HG02610 (cell line): ENCODE results near the gene CCSER2.
A peak's percentile ranks its signal among the peaks of the same experiment; 100 is the strongest.
"Not testable (repeated sequence)": the region's sequence is repeated elsewhere in the genome, so short reads cannot be mapped to it uniquely, and the experiment has no call there.

ENCODE experiments used
- ATAC-seq: cut with Tn5 transposase; IDR thresholded peaks from one replicate; pipeline ENCODE4 v1.9.1; 2021; ENCODE audit warnings: mild to moderate bottlenecking, moderate library complexity; ENCODE audit not compliant: unreplicated experiment

CCSER2 gene

GRCh38 chr10:84391326-84391725, 62.9 kb downstream of the CCSER2 start:
- no peak for ATAC-seq

DNA sequence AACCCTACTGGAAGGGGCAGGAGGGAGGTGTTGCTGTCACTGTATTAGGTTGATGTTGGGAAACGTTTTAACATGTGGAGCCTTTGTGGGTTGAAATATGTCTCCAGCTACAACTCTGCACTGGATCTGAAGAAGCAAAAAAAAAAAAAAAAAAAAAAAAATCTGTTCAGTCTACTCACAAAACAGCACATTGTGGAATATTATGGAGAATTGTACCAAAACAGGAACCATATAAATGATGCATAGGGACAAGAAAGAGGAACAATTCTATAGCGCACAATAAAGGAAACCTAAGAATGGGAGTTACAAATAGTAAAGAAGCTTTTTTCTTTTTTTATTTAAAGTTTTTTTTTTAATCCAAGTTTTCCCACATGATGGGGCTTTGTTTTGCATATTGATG, 63.8 kb downstream of the CCSER2 start:
- no peak for ATAC-seq

- no peak for ATAC-seq
Measured at GRCh38 chr10:84395581-84395980, 67.2 kb downstream of the CCSER2 start.

- ATAC-seq: peak; percentile 79
Measured at GRCh38 chr10:84397735-84398144, 69.4 kb downstream of the CCSER2 start.

DNA sequence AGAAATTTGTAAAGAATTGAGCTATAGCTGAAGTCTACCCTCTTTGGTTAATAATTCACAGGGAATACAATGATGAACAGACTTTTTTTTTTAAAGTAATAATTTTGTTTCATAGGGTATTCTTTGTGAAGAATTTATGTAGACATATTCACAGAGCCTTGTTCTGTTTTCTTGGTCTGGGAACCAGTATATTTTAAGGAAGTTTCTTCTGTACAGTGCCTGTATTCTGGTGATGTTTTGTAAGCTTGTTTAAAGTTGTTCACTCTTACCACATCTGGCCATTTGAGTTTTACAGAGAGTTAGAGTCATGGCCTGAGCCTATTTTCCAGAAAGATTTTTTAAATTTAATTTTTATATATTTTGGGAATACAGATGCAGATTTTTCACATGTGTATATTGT, 70.3 kb downstream of the CCSER2 start:
- no peak for ATAC-seq

- no peak for ATAC-seq
Measured at GRCh38 chr10:84401854-84402611, 73.6 kb downstream of the CCSER2 start.

DNA sequence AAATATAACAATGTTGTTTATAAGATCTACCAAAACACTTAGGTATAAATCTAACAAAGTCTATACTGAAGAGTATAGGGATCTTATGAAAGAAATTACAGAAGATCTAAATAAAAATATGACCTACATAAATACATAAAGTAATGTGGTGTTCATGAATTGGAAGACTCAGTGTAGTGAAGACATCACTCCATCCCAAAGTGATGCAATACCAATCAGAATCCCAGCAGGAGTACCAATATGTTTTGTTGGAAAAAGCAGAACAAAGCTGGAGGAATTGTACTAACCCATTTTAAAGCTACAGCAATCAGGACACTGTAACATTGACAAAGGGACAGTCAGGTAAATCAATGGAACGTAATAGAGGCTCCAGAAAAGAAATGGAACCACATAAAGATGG, 76.4 kb downstream of the CCSER2 start:
- no peak for ATAC-seq

- peak; percentile 35 for ATAC-seq
Measured at GRCh38 chr10:84405662-84406061, 77.3 kb downstream of the CCSER2 start.

DNA sequence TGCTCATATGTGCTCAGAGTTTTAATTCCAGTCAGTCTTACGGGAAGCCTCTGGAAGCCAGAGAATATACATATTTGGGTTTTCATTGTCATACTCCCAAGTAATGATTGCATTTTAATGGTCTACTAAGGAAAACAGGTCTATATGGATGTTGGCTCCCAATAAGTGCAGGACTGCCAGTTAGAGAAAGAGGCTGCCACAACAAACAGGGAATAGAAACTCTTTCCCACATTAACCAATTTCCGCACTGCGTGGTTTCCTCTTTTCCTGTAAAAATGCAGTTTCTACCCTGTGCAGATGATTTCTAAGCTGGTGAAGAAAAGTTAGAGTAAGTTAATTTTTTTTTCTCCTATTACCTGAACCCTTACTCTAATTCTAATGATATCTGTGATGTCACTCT, 78.2 kb downstream of the CCSER2 start:
- ATAC-seq: no peak

DNA sequence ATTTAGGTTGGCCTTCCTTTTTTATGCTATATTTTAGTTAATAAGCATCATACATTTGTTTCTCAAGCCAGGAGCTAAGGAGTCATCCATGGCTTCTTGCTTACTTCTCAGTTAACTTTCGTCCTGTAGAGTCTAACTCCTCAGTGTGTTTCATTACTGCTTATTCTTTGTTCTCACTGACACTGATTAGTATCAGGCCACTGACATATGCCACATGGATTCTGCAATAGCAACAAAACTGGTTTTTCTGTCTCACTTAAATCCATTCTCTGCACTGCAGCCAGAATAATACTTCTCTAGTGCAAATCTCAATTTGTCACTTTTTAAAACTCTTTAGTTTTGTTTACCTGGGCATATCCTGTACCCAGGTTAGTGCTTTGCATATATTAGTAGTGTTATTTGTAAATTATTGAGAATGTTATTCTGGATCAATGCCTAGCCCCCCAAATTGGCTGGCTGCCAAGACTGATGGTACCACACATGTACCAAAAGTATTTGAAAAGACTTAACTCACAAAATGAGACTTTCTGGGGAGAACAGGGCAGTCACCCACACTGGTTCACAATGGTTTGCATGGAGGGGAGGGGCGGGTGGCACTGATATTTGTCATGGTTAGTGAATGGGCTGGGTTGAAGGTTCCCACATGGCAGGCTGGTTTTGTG, 79.1 kb downstream of the CCSER2 start:
- ATAC-seq: no peak

GRCh38 chr10:84412482-84412881, 84.1 kb downstream of the CCSER2 start:
- no peak for ATAC-seq

- not testable (repeated sequence) for ATAC-seq
Measured at GRCh38 chr10:84414110-84414509, 85.7 kb downstream of the CCSER2 start.

GRCh38 chr10:84415539-84416244, 87.3 kb downstream of the CCSER2 start:
- ATAC-seq: no peak

DNA sequence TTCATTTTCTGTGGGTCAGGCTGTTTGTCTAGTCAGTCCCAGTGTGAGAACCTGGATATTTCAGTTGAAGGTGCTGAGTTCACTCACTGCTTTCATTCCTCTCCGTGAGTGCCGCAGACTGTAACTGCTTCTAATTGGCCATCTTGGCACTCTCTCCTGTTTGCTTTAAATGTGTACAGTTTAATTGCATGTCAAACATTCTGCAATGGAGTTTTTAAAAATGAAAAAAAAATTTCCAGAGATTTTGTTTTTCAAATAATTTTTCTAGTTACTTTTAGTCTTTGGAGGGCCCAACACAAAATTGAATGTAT, 87.8 kb downstream of the CCSER2 start:
- no peak for ATAC-seq

GRCh38 chr10:84423719-84424118, 95.3 kb downstream of the CCSER2 start:
- no peak for ATAC-seq

GRCh38 chr10:84424731-84425167, 96.4 kb downstream of the CCSER2 start:
- peak; percentile 79 for ATAC-seq

DNA sequence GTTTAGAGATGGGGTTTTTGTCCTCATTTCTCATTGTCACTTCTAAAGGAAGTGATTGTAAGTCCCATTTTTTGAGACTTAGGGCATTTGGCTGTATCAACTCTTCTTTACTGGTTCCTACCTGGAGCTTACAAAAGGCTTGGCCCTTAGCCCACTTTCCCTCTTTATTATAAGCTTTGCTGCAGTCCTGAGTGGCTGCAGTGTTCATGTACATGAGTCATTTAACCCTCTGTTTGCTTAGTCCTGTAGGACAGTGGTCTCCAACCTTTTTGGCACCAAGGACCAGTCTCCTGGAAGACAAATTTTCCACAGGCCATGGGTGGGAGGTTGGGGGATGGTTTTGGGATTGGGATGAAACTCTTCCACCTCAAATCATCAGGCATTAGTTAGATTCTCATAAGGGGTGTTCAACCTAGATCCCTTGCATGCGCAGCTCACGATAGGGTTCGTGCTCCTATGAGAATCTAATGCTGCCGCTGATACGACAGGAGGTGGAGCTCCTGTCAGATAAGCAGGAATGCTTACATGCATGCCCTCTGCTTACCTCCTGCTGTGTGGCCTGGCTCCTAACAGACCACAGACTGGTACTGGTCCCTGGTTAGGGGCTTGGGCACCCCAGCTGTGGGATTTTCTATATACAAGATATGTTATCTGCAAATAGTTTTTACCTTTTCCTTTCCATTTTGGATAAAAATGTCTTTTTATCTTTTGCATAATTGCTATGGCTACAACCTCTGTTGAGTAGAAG, 99.7 kb downstream of the CCSER2 start:
- no peak for ATAC-seq

GRCh38 chr10:84428711-84429110, 100.3 kb downstream of the CCSER2 start:
- ATAC-seq: no peak

DNA sequence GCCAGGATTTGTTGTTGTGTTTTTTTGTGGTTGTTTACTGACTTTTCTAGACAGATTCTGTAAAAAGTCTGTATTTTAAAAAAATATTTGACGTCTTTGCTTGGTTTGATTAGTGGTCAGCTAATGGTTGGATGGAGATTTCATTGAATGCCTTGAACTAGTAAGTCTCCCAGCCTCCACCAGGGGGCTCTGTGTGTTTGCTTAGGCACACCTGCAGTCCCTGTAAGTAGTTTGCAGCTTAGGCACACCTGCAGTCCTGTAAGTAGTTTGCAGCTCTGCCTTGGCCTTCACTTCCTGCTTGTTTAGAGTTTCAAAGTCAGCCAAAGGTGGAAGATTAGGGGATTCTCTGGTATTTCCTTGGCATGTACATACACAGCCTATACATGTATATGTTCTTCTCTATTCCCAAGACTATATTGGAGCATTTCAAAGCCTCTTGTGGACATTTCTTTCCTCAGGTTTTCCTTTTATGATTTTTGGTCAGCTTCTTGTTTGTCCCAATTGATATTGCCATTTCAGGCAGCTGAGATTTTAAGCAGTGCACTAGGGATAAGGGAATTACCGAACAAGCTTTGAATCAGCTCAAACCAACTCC, 101.6 kb downstream of the CCSER2 start:
- peak; percentile 86 for ATAC-seq

GRCh38 chr10:84432891-84433290, 104.5 kb downstream of the CCSER2 start:
- no peak for ATAC-seq

- no peak for ATAC-seq
Measured at GRCh38 chr10:84440781-84441180, 112.4 kb downstream of the CCSER2 start.
